Tibial nerve (tissue), 4 donors: ENCODE results near the gene GUCA1C. TPM values are rescaled to one million over a fixed set of nuclear protein-coding genes. Genes with fewer than 3 reads are reported as not detected.

Experiments used
- DNase-seq, 2 donors: peaks; one replicate each; pipeline ENCODE4 v3.0.0-alpha.2; 2019; ENCODE audit warnings: low spot score in 2 of 2
- H3K27ac ChIP-seq, 4 donors: fragments of 200-600 bp; sonication (generic) in 3 of 4; one replicate each; pipeline ENCODE4 v1.5.1; 2017 to 2019; ENCODE audit warnings: mild to moderate bottlenecking in 1 of 4
- H3K27me3 ChIP-seq, 2 donors: fragments of 200-600 bp; sonication (generic) in 1 of 2; one replicate each; pipeline versions ENCODE4 v1.5.1 to v1.6.0; 2017 to 2019
- H3K36me3 ChIP-seq, 3 donors: fragments of 200-600 bp; sonication (generic); one replicate each; pipeline ENCODE4 v1.5.1; 2018 to 2019
- H3K4me1 ChIP-seq, 4 donors: fragments of 200-600 bp; sonication (generic) in 3 of 4; one replicate each; pipeline ENCODE4 v1.5.1; 2017 to 2019
- H3K4me3 ChIP-seq, 4 donors: fragments of 200-600 bp; sonication (generic) in 3 of 4; one replicate each; pipeline ENCODE4 v1.5.1; 2017 to 2019; ENCODE audit warnings: mild to moderate bottlenecking in 1 of 4, moderate library complexity in 1 of 4
- H3K9me3 ChIP-seq, 4 donors: fragments of 200-600 bp; sonication (generic) in 3 of 4; one replicate each; pipeline ENCODE4 v1.5.1; 2017 to 2019
- EP300 ChIP-seq, 2 donors: sonication (generic); formaldehyde crosslinking; IDR thresholded peaks; one replicate each; pipeline ENCODE4 v1.6.1; 2017; ENCODE audit warnings: antibody characterized with exemption in 2 of 2, mild to moderate bottlenecking in 1 of 2
- POLR2A ChIP-seq, 2 donors: fragments of 450-650 bp; IDR thresholded peaks; one replicate each; pipeline ENCODE4 v1.6.1; 2017; ENCODE audit warnings: antibody characterized with exemption in 2 of 2, mild to moderate bottlenecking in 2 of 2, moderate library complexity in 2 of 2
- WGBS, 2 donors: methylation state at CpG; one replicate each; pipeline ENCODE4 v1.1.5; 2018; 5-methylcytosine and 5-hydroxymethylcytosine counted together
- total RNA-seq, 4 donors: library from RNA; depleted of rRNA; stranded (reverse); fragments of >200 nt; gene quantifications; one replicate each; pipeline ENCODE4 v1.1.0, GENCODE V29; 2016
- TF ChIP-seq, protein P1 (sequence below), 5 experiments: fragments of 200-600 bp in 3 of 5; fragments of 450-650 bp in 2 of 5; sonication (generic) in 3 of 5; IDR thresholded peaks; one replicate each; pipeline ENCODE4 v1.5.1; 2016 to 2019; ENCODE audit warnings: antibody characterized with exemption in 5 of 5, mild to moderate bottlenecking in 3 of 5, moderate library complexity in 2 of 5

The GUCA1C gene
- total RNA-seq, 4 donors from 2014 or later: not detected

- Histone ChIP-seq H3K36me3 (no peaks in the 10 kb centered on the region), H3K4me3 (no peak overlapping the region), H3K27ac (no peak overlapping the region), H3K4me1 (no peaks in the 10 kb centered on the region), H3K27me3 (no peaks in the 10 kb centered on the region), H3K9me3 (no peaks in the 10 kb centered on the region)
- no peak for TF ChIP-seq EP300 (IDR thresholded peaks at IDR 0.05)
- TF ChIP-seq, protein P1, sequence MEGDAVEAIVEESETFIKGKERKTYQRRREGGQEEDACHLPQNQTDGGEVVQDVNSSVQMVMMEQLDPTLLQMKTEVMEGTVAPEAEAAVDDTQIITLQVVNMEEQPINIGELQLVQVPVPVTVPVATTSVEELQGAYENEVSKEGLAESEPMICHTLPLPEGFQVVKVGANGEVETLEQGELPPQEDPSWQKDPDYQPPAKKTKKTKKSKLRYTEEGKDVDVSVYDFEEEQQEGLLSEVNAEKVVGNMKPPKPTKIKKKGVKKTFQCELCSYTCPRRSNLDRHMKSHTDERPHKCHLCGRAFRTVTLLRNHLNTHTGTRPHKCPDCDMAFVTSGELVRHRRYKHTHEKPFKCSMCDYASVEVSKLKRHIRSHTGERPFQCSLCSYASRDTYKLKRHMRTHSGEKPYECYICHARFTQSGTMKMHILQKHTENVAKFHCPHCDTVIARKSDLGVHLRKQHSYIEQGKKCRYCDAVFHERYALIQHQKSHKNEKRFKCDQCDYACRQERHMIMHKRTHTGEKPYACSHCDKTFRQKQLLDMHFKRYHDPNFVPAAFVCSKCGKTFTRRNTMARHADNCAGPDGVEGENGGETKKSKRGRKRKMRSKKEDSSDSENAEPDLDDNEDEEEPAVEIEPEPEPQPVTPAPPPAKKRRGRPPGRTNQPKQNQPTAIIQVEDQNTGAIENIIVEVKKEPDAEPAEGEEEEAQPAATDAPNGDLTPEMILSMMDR (IDR thresholded peaks at IDR 0.05): no peak
- no peak for TF ChIP-seq POLR2A (IDR thresholded peaks at IDR 0.05)
- no peak for DNase-seq
Measured at GRCh38 chr3:108882762-108883161, 70.9 kb downstream of the GUCA1C start.

DNA sequence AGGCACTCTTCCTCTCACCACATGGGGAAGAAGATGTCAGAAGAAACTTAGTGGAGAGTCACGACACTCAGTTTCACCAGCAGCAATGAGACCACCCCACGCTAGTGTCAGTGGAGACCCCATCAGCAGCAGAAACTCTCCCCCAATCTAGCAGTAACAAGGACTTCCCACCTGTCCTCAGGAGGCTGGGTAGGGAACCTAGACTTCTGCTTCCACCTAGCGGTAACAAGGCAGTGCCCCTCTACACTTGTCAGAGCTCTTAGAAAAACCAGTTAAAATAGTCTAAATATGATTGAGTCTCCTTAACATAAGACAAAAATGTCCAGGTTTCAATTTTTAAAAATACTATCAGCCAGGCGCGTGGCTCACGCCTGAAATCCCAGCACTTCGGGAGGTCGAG, 73.8 kb downstream of the GUCA1C start:
- H3K36me3 ChIP-seq: no peaks in the 10 kb centered on the region
- no peak overlapping the region for H3K27ac ChIP-seq
- H3K27me3 ChIP-seq: no peaks in the 10 kb centered on the region
- no peaks in the 10 kb centered on the region for H3K4me1 ChIP-seq
- 81 to 88% methylated on average over 6 to 8 of the region's 8 CpGs for WGBS, 2 donors
- no peak for DNase-seq
- H3K9me3 ChIP-seq: no peaks in the 10 kb centered on the region
- no peak overlapping the region for H3K4me3 ChIP-seq
- no peak for TF ChIP-seq EP300 (IDR thresholded peaks at IDR 0.05)

- 11 to 38% methylated on average over 1 of the region's 1 CpG for WGBS, 2 donors
- no peaks in the 10 kb centered on the region for H3K9me3 ChIP-seq
- no peak for DNase-seq
- H3K27ac ChIP-seq: no peak overlapping the region
- TF ChIP-seq POLR2A (IDR thresholded peaks at IDR 0.05): no peak
- TF ChIP-seq, protein P1 (IDR thresholded peaks at IDR 0.05): no peak
- TF ChIP-seq EP300 (IDR thresholded peaks at IDR 0.05): no peak
- no peaks in the 10 kb centered on the region for H3K4me1 ChIP-seq
- no peaks in the 10 kb centered on the region for H3K27me3 ChIP-seq
- H3K4me3 ChIP-seq: no peak overlapping the region
- H3K36me3 ChIP-seq: no peaks in the 10 kb centered on the region
Measured at GRCh38 chr3:108877901-108878300, 75.8 kb downstream of the GUCA1C start.

DNA sequence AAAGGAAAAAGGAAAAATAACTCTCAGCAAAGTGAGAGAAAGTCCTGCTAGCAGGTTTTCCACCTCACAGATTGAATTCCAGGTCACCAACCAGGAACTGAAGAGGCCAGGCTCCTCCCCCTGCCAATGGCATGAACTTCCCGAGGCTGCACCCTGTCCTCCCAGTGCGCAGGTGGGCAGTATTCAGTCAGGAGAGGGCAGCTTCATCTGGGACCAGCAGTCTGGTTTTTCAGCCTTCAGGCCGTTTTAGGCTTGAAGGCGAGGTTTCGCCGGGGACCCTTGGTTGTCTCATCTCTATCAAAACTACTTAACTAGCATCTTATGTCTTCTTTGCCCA, 89.9 kb downstream of the GUCA1C start:
- Histone ChIP-seq H3K27ac (no peak overlapping the region), H3K27me3 (no peaks in the 10 kb centered on the region), H3K9me3 (no peaks in the 10 kb centered on the region), H3K4me3 (no peak overlapping the region), H3K36me3 (no peaks in the 10 kb centered on the region), H3K4me1 (no peaks in the 10 kb centered on the region)
- WGBS, 2 donors: 90% methylated on average over 6 of the region's 6 CpGs
- DNase-seq: no peak
- TF ChIP-seq POLR2A (IDR thresholded peaks at IDR 0.05): no peak
- TF ChIP-seq, protein P1 (IDR thresholded peaks at IDR 0.05): no peak
- TF ChIP-seq EP300 (IDR thresholded peaks at IDR 0.05): no peak

DNA sequence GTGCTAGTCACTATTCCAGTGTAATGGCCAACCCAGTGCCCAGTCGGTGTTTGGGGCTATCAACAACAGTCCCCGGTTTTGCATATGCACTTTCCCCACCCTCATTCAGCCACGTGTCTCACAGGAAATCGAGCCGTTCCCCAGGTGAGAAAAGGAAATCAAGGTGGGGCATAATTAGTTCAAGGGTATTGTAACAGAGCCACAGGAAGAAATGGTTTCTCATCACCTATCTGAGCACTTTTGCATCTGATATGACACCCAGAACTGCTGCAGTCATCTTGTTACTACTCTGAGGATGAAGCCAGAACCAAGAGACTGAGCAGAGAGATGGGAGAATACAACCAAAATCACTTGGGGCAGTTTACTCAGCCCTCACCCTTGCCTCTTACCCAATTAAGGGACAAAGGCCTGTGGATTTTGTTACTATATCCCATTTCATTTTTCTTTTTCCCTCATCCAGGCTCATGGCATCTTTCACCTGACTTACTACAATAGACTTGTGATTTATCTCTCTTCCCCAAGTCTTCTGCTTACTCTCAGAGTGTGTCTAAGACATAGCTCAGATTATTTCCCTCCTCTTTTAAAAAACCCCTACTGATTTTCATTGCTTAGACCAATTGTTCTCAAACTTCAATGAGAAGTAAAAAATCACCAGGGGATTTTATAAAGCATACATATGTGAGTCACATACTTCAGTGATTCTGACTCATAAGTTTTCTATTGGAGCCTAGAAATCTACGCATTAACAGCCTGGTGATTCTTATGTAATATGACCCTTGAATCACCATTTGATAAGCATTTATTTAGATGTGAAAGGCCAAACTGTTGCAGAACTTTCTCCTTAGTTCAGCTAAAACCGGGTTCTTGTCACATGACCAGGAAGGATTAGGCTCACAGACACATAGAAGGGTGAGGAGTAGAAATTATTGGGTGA, 90.5 kb downstream of the GUCA1C start:
- no peak for DNase-seq
- no peaks in the 10 kb centered on the region for H3K36me3 ChIP-seq
- H3K4me3 ChIP-seq: no peak overlapping the region
- no peak for TF ChIP-seq POLR2A (IDR thresholded peaks at IDR 0.05)
- TF ChIP-seq, protein P1 (IDR thresholded peaks at IDR 0.05): no peak
- H3K9me3 ChIP-seq: no peaks in the 10 kb centered on the region
- no peaks in the 10 kb centered on the region for H3K27me3 ChIP-seq
- no peak overlapping the region for H3K27ac ChIP-seq
- WGBS, 2 donors: 34 to 53% methylated on average over 7 of the region's 7 CpGs
- H3K4me1 ChIP-seq: no peaks in the 10 kb centered on the region
